OCI-LY3 (cell line): ENCODE data around the gene ZNF326.
A peak's percentile ranks its signal among the peaks of the same experiment; 100 is the strongest.
"Not testable (repeated sequence)": the region's sequence is repeated elsewhere in the genome, so short reads cannot be mapped to it uniquely, and the experiment has no call there.

ENCODE experiments used
- H2AFZ ChIP-seq: fragments of 200-600, 300-600 bp; shearing (Covaris generic); 2 replicates; pipeline ENCODE4 v1.6.0; 2014; ENCODE audit warnings: antibody characterized with exemption, low read depth, low read length
- H3K27ac ChIP-seq: fragments of 200-600, 300-600 bp; sonication (generic); 2 replicates; pipeline ENCODE4 v1.5.1; 2014; ENCODE audit warnings: mild to moderate bottlenecking, low read length, moderate library complexity, mixed read lengths
- H3K27me3 ChIP-seq: fragments of 200-600, 300-600 bp; sonication (generic); 2 replicates; pipeline ENCODE4 v1.6.1; 2014; ENCODE audit warnings: low read depth, low read length, mixed read lengths
- H3K36me3 ChIP-seq: fragments of 200-600, 300-600 bp; sonication (generic); replicated peaks from 2 replicates; pipeline ENCODE3; 2014; ENCODE audit warnings: low read depth, low read length, mixed read lengths
- H3K4me1 ChIP-seq: fragments of 300-600, 200-600 bp; sonication (generic); 2 replicates; pipeline ENCODE4 v1.6.1; 2014; ENCODE audit warnings: low read length, mixed read lengths
- H3K4me2 ChIP-seq: fragments of 200-600, 300-600 bp; sonication (generic); 2 replicates; pipeline ENCODE4 v1.6.1; 2014; ENCODE audit warnings: low read length, mixed read lengths
- H3K4me3 ChIP-seq: fragments of 300-600, 200-600 bp; sonication (generic); 2 replicates; pipeline ENCODE4 v1.5.1; 2014; ENCODE audit warnings: antibody characterized with exemption, mild to moderate bottlenecking, low read length, moderate library complexity
- H3K79me2 ChIP-seq: fragments of 300-600, 200-600 bp; shearing (Covaris generic); 2 replicates; pipeline ENCODE4 v1.6.1; 2014; ENCODE audit warnings: mild to moderate bottlenecking, low read length, mixed read lengths
- H3K9ac ChIP-seq: fragments of 300-600, 200-600 bp; shearing (Covaris generic); 2 replicates; pipeline ENCODE4 v1.6.0; 2014; ENCODE audit warnings: mild to moderate bottlenecking, low read length, moderate library complexity
- H3K9me3 ChIP-seq: fragments of 200-600, 300-600 bp; shearing (Covaris generic); 2 replicates; pipeline ENCODE4 v1.6.1; 2014; ENCODE audit warnings: low read length, mixed read lengths; ENCODE audit not compliant: insufficient read depth
- H4K20me1 ChIP-seq: fragments of 200-600, 300-600 bp; sonication (generic); 2 replicates; pipeline ENCODE4 v1.6.1; 2016; ENCODE audit warnings: low read length, mixed read lengths; ENCODE audit not compliant: insufficient read depth
- EZH2phosphoT487 ChIP-seq: fragments of 200-600 bp; shearing (Covaris generic); IDR thresholded peaks from 2 replicates; pipeline ENCODE4 v1.6.1; 2018; ENCODE audit warnings: antibody characterized with exemption, mixed run types, low read depth
- TF ChIP-seq, protein P1 (sequence below): fragments of 200-600, 300-600 bp; sonication (generic); IDR thresholded peaks from 2 replicates; pipeline ENCODE4 v1.5.1; 2014; ENCODE audit warnings: antibody characterized with exemption, low read length, low read depth

Gene ZNF326

DNA sequence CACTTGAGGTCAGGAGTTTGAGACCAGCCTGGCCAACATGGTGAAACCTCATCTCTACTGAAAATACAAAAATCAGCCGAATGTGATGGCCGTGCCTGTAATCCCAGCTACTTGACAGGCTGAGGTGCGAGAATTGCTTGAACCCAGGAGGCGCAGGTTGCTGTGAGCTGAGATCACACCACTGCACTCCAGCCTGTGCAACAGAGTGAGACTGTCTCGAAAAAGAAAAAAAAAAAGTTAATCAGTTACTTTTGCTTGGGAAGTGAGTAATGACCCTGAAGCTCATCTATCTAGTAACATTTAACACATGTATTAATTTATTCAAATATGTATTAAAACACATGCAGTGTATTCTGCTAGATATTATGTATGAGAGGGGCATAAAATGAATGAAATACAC, 49.4 kb downstream of the ZNF326 start:
- Histone ChIP-seq H3K9ac (no peak overlapping the region), H3K36me3 (no peaks in the 10 kb centered on the region), H2AFZ (no peak overlapping the region), H3K4me2 (no peak overlapping the region), H3K4me1 (peaks cover 15% of the 10 kb centered on the region), H3K79me2 (no peaks in the 10 kb centered on the region), H3K4me3 (no peak overlapping the region), H3K27me3 (no peaks in the 10 kb centered on the region), H3K27ac (no peak overlapping the region), H3K9me3 (no peaks in the 10 kb centered on the region), H4K20me1 (no peaks in the 10 kb centered on the region)
- TF ChIP-seq EZH2phosphoT487 = no peak
- TF ChIP-seq, protein P1, sequence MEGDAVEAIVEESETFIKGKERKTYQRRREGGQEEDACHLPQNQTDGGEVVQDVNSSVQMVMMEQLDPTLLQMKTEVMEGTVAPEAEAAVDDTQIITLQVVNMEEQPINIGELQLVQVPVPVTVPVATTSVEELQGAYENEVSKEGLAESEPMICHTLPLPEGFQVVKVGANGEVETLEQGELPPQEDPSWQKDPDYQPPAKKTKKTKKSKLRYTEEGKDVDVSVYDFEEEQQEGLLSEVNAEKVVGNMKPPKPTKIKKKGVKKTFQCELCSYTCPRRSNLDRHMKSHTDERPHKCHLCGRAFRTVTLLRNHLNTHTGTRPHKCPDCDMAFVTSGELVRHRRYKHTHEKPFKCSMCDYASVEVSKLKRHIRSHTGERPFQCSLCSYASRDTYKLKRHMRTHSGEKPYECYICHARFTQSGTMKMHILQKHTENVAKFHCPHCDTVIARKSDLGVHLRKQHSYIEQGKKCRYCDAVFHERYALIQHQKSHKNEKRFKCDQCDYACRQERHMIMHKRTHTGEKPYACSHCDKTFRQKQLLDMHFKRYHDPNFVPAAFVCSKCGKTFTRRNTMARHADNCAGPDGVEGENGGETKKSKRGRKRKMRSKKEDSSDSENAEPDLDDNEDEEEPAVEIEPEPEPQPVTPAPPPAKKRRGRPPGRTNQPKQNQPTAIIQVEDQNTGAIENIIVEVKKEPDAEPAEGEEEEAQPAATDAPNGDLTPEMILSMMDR = no peak

DNA sequence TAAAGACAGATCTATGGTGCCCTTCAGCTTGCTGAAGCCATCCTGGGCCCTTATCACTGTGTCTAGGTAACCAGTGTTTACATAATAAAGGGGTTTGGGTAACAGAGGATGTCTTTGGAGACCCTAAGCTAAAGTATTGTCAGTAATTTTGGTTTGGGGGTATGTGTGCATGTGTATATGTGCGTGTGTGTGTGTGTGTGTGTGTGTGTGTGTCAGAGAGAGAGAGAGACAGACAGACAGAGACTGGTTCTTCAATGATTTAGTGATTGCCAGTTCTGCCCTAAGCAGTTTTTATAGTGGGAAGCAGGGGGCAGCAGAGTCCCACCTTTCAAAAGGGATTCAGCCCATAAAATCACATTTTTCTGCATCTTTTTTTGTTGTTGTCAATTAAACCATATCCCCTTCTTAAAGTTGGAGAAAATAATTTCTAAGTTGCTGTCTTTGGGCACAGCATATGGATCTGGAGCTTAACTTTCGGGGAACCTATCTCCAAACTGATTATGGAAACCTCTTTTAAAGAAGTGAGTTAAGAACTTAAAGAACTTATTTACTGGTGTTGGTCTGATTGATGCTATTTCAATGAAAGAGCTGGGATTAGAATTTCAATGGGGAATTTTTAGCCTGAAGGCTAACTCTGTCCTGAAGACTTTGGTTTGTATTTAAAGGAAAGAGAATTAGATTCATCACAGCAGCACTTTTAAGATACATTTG, 51.1 kb downstream of the ZNF326 start:
- Histone ChIP-seq H3K27ac (no peak overlapping the region), H2AFZ (no peak overlapping the region), H3K27me3 (no peaks in the 10 kb centered on the region), H3K9me3 (no peaks in the 10 kb centered on the region), H4K20me1 (no peaks in the 10 kb centered on the region), H3K4me1 (peaks cover 15% of the 10 kb centered on the region), H3K4me2 (no peak overlapping the region), H3K9ac (no peak overlapping the region), H3K4me3 (no peak overlapping the region), H3K36me3 (no peaks in the 10 kb centered on the region), H3K79me2 (no peaks in the 10 kb centered on the region)
- TF ChIP-seq, protein P1 = peak; percentile 63
- TF ChIP-seq EZH2phosphoT487 = no peak

DNA sequence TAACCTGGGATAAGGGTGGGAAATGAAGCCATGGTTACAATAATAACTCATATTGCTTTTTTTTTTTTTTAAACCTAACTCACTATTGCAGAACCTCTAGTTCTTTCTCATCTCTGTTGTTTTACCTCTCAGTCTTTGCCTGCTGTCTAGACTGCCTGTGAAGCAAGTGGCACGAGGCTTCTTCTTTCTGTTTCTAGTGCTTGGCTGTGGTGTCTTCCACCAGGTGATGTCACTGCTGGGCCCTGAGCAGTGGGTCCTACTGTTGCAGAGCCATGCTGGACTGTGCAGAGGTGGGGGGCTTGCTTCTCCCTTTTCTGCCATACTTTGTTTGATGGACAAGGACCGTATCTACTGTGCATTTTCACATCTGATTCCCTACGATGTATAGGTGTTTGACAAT, 51.7 kb downstream of the ZNF326 start:
- TF ChIP-seq, protein P1 = no peak
- TF ChIP-seq EZH2phosphoT487 = no peak
- no peaks in the 10 kb centered on the region for H3K27me3 ChIP-seq
- H3K9me3 ChIP-seq = no peaks in the 10 kb centered on the region
- H3K9ac ChIP-seq = no peak overlapping the region
- H2AFZ ChIP-seq = no peak overlapping the region
- no peak overlapping the region for H3K4me3 ChIP-seq
- peaks cover 15% of the 10 kb centered on the region for H3K4me1 ChIP-seq
- no peak overlapping the region for H3K27ac ChIP-seq
- peak overlapping the region; percentile 10; the same call in 1 of the 2 replicates for H3K4me2 ChIP-seq
- no peaks in the 10 kb centered on the region for H3K36me3 ChIP-seq
- no peaks in the 10 kb centered on the region for H3K79me2 ChIP-seq
- H4K20me1 ChIP-seq = no peaks in the 10 kb centered on the region

DNA sequence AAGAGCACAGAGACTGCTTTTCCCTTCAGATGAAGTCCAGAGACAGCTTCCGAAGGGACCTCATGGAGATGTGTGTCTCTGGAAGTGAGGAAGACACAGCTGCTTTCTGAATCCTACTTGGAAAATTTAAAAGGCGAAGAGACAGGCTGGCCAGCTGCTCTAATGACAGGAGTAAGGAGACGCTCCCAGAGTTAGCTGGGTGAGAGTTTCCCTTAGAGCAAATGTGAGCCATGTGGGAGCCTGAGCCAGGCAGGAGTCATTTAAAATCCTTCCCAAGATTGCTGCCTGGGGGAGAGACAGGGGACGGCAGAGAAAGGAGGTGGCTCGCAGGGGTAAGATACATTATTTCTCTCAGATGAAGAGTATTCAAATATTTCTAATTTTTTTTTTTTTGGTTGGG, 53.1 kb downstream of the ZNF326 start:
- no peaks in the 10 kb centered on the region for H3K27me3 ChIP-seq
- H3K4me3 ChIP-seq = no peak overlapping the region
- H3K4me2 ChIP-seq = no peak overlapping the region
- H2AFZ ChIP-seq = no peak overlapping the region
- H3K36me3 ChIP-seq = no peaks in the 10 kb centered on the region
- no peaks in the 10 kb centered on the region for H3K79me2 ChIP-seq
- no peak overlapping the region for H3K27ac ChIP-seq
- no peaks in the 10 kb centered on the region for H3K9me3 ChIP-seq
- H3K4me1 ChIP-seq = peaks cover 15% of the 10 kb centered on the region
- H3K9ac ChIP-seq = no peak overlapping the region
- TF ChIP-seq, protein P1 = no peak
- no peak for TF ChIP-seq EZH2phosphoT487
- no peaks in the 10 kb centered on the region for H4K20me1 ChIP-seq

DNA sequence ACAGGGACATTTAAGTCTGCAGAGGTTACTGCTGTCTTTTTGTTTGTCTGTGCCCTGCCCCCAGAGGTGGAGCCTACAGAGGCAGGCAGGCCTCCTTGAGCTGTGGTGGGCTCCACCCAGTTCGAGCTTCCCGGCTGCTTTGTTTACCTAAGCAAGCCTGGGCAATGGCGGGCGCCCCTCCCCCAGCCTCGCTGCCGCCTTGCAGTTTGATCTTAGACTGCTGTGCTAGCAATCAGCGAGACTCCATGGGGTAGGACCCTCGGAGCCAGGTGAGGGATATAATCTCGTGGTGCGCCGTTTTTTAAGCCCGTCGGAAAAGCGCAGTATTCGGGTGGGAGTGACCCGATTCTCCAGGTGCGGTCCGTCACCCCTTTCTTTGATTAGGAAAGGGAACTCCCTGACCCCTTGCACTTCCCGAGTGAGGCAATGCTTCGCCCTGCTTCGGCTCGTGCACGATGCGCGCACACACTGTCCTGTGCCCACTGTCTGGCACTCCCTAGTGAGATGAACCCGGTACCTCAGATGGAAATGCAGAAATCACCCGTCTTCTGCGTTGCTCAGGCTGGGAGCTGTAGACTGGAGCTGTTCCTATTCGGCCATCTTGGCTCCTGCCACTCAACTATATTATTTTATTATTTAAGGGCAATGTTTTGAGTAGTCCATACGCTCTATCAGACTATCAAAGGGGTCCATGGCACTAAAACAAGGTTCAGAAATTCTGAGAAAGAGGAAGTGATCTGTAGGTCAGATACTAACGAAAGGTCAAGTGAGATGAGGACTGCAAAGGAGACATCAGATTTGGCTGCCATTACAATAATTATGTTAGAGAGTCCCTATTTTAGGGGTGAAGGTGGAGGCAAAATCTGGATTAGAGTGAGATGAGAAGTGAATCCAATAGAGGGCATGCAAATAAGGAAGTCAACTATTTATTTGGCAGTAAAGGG, 68.1 kb downstream of the ZNF326 start:
- H2AFZ ChIP-seq, H3K79me2 ChIP-seq, H3K9me3 ChIP-seq, H3K27me3 ChIP-seq, H3K27ac ChIP-seq, H4K20me1 ChIP-seq, H3K4me2 ChIP-seq, H3K9ac ChIP-seq, H3K4me1 ChIP-seq, H3K4me3 ChIP-seq, H3K36me3 ChIP-seq: not testable (repeated sequence)

DNA sequence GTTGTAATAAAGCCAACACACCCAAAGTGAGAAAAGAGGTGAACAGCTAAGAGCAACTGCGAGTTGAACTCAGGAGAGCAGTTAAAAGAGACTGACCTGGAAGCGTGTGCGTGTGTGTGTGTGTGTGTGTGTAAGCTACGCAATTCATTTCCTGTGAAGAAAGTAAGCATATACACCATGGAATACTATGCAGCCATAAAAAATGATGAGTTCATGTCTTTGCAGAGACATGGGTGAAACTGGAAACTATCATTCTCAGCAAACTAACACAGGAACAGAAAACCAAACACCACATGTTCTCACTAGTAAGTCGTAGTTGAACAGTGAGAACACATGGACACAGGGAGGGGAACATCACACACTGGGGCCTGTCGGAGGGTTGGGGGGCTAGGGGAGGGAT, 69.2 kb downstream of the ZNF326 start:
- not testable (repeated sequence) for H3K9ac ChIP-seq, H3K9me3 ChIP-seq, H2AFZ ChIP-seq, H3K4me1 ChIP-seq, H3K27me3 ChIP-seq, H3K4me3 ChIP-seq, H3K36me3 ChIP-seq, H3K4me2 ChIP-seq, H4K20me1 ChIP-seq, H3K27ac ChIP-seq, H3K79me2 ChIP-seq
